GM19397 (cell line): ENCODE results near the gene COQ4.

Experiments used
- ATAC-seq: cut with Tn5 transposase; IDR thresholded peaks from one replicate; pipeline ENCODE4 v1.9.1; 2021; ENCODE audit warnings: mild to moderate bottlenecking, moderate library complexity; ENCODE audit not compliant: unreplicated experiment

COQ4 gene

DNA sequence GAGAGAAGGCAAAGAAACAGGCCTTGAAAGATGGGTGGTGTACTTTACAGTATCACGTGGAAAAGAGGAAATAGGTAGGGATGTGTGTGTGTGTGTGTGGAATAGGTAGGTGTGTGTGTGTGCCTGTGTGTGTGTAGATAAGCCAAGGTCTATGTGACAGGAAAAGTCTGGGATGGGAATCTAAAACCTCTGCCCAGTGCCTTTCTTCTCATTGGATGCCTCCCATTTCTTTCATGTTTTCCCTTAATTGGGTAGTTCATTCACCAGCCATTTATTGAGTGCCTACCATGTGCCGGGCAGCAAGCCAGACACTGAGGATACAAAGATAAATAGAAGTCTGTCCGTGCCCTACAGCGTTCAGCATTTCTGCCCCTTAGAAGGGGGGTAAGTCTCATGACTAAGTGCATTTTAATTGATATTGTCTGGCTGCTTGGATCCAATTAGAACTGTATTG is 49.6 kb downstream of the COQ4 start:
- ATAC-seq, result no peak

DNA sequence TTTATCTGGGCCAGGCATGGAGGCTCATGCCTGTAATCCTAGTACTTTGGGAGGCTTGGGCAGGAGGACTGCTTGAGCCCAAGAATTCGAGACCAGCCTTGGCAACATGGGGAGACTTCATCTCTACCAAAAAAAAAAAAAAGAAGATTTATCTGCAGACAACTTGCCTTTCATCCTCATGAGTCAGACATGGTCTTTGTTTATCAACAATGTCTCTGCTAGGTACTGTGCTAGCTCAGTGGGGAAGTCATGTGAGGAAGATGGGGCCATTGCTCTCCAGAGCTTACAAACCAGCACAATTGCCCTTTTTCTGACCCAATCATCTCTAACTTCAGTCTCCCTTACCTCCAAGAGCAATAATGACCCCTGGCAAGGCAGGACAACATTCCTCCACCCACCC is 50.1 kb downstream of the COQ4 start:
- ATAC-seq, result no peak

DNA sequence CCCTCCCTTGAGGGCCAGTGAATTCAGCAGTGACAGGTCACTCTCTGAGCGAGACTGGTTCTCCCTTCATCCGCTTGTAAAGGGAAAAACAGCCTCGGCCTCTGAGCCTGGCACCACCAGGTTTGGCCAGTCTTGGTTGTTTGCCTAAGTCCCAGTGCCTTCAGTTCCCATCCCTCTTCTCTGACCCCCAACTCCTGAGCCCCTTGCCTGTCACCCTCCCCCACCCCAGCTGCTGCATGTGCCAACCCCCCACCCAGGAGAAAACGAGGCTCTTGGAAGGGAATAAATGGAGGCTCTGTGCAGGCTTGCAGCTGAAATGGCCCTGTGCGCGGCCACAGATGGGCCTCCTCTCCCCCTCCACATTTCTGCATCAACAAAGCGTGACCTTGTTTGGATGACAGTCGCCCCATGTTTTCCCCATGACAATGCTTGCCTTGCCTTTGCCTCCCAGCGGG is 51.6 kb downstream of the COQ4 start:
- no peak for ATAC-seq

DNA sequence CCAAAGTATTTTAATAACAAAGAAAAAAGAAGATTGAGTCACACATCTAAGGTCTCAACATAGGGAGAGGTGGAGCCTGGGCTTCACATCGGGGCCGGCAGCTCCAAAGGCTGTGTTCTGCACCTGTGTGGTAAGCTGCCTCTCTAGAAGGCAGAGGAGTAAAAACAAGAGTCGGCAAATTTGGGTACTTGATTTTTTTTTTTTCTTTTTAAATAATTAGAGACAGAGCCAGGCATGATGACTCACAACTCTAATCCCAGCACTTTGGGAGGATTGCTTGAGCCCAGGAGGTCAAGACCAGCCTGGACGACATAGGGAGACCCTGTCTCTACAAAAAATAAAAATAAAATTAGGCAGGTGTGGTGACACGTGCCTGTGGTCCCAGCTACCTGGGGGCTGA is 53.2 kb downstream of the COQ4 start:
- ATAC-seq, result no peak

DNA sequence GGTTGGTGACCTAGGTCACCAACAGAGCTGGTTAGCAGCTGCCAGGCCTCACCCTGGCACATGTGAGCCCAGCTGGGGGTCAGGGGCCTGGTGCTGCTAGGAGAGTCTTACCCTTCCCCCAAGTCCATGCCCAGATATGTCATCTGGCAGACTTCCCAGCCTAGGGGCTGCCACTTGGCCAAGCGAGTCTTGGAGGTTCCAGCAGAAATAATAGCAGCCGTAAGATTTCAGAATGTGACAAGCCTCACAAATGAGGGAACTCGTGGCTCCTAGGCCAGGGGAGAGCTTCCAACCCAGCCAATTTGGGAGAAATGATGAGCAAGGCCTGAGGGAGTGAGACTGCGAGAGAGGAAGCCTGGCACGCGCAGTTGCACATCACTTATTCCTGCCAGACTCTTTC is 59.6 kb downstream of the COQ4 start:
- no peak for ATAC-seq

DNA sequence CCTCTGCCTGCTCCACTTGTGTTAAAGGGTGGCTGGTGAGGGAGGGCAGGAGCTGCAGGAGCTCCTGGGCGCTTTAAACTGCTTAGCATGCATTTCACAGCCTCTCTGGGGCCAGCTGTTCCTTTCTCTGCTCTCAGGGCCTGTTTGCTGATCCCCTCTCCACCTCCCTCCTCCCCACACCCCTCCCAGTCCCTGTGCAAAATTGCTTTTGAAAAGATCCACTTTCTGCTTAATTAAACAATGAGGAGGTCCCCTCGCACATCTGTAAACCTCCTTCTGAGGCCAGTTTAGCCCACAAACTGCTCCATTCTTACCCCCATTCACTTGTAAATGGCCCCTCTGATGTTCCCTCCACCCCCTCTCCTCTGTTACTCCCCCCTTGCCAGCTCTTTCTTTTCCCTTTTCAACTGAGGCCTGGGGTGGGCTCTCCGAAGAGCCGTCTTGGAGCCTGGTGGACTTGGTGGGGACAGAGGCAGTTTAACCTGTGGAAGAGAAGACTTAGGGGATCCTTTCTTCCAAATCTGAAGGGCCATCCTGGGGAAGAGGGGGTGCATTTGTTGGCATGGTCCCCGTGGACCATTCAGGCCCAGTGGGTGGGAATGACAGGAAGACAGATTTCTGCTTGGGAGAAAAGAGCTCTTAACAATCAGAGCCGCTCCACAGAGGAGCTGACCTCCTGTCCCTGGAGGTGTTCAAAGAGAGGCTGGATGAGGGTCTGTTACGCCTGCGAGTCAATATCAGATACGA is 60.5 kb downstream of the COQ4 start:
- ATAC-seq, result no peak
